BLaER1 treated with 17β-estradiol and CSF1 and Interleukin-3, amounts not matched to agents 10 nM and 100 nM (cell line): ENCODE data around the gene GPC3.

Experiments used
- H3K27ac ChIP-seq, 11 experiments: shearing (Covaris generic); formaldehyde crosslinking; 2 replicates each; pipeline ENCODE4 v1.8.1; 2022
- H3K27me3 ChIP-seq, 11 experiments: shearing (Covaris generic); formaldehyde crosslinking; 2 replicates each; pipeline ENCODE4 v1.8.1; 2022
- H3K36me3 ChIP-seq, 11 experiments: shearing (Covaris generic); formaldehyde crosslinking; 2 replicates each; pipeline ENCODE4 v1.8.1; 2022
- H3K4me1 ChIP-seq, 10 experiments: shearing (Covaris generic); formaldehyde crosslinking; 2 replicates each; pipeline ENCODE4 v1.8.1; 2022
- H3K4me2 ChIP-seq, 11 experiments: shearing (Covaris generic); formaldehyde crosslinking; 2 replicates each; pipeline ENCODE4 v1.8.1; 2022
- H3K4me3 ChIP-seq, 10 experiments: shearing (Covaris generic); formaldehyde crosslinking; 2 replicates each; pipeline ENCODE4 v1.8.1; 2022
- H3K9ac ChIP-seq, 11 experiments: shearing (Covaris generic); formaldehyde crosslinking; 2 replicates each; pipeline ENCODE4 v1.8.1; 2022
- H3K9me3 ChIP-seq, 11 experiments: shearing (Covaris generic); formaldehyde crosslinking; replicated peaks in 1 of 11; 2 replicates each; pipeline ENCODE4 v1.8.1; 2022
- H4K20me1 ChIP-seq, 11 experiments: shearing (Covaris generic); formaldehyde crosslinking; 2 replicates each; pipeline ENCODE4 v1.8.1; 2022
- Cebpa-rat ChIP-seq, 11 experiments: shearing (Covaris generic); IDR thresholded peaks; 2 replicates each; pipeline ENCODE4 v1.8.1; 2022

Gene GPC3

DNA sequence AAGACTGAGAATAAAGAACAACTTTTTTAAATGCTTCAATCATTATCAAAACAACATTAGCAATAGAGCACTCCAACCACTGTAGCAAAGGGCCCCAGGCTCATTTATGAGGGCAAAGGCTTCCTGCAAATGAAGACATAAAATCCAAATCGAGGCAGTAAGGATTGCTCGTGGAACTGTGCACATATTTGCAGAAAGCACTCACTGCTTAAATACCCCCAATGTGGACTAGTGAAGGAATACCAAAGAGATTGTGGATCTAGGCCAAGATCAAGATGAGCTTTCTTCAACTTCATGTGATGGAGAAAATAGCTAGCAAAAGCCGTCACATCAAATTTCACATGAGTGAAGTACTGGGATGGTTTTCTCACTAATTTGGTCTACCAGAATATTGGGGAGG lies 35.2 kb downstream of the GPC3 start:
- Histone ChIP-seq H3K4me1 (no peaks in the 10 kb centered on the region), H4K20me1 (peaks cover 0 to 3% (median 0%) of the 10 kb centered on the region in 11 experiments; a peak in 2 of 22 replicates), H3K27ac (no peak overlapping the region), H3K9ac (no peak overlapping the region), H3K4me2 (no peak overlapping the region), H3K9me3 (peaks cover 4 to 19% (median 11%) of the 10 kb centered on the region in 11 experiments; a peak in 18 of 22 replicates), H3K4me3 (no peak overlapping the region), H3K36me3 (no peaks in the 10 kb centered on the region), H3K27me3 (peaks cover 96 to 100% (median 100%) of the 10 kb centered on the region in 11 experiments)
- no peak for TF ChIP-seq Cebpa-rat (IDR thresholded peaks at IDR 0.05)

DNA sequence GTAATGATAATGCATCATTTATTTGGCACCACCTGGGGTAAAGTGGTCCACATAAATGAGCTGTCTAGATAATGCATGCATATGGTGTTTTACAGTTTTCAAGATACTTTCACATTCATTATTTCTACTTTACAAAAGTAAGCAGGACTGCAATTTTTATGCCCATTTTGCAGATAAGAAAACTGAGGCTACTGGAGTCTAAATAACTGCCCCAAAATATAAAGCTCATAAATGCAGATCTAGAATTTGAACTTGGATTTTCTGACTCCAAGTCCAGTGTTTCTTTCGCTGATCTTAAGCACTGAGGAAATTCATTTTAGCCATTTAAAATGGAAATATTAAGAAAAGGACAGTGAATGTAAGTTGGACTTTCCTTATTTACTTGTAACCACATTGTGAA lies 36.5 kb downstream of the GPC3 start:
- no peak for TF ChIP-seq Cebpa-rat (IDR thresholded peaks at IDR 0.05)
- no peaks in the 10 kb centered on the region for H3K36me3 ChIP-seq
- H3K27me3 ChIP-seq, result peaks cover 97 to 100% (median 100%) of the 10 kb centered on the region in 11 experiments
- H4K20me1 ChIP-seq, result peaks cover 0 to 3% (median 0%) of the 10 kb centered on the region in 11 experiments; a peak in 2 of 22 replicates
- H3K4me1 ChIP-seq, result no peaks in the 10 kb centered on the region
- peaks cover 2 to 6% (median 5%) of the 10 kb centered on the region in 11 experiments; a peak in 16 of 22 replicates for H3K9me3 ChIP-seq
- no peak overlapping the region for H3K4me2 ChIP-seq
- H3K9ac ChIP-seq, result no peak overlapping the region
- H3K27ac ChIP-seq, result no peak overlapping the region
- no peak overlapping the region for H3K4me3 ChIP-seq

DNA sequence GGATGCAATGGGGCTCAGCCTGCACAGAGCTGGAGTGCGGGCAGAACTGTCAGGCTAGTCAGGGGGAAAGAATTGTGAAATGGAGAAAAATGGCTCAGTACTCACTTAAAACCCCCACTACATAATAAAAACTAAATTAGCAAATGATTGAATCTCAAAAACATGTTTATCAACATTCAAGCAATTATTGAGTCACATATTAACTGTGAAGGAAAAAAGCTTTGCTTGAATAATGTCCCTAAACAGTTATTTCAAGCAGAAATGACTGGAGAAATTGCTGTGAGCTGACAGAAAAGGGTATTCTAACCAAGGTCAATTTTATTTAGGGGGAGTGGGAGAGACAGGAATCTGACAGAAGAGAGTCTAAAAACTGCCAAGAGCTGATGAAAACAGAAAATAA lies 37.4 kb downstream of the GPC3 start:
- Histone ChIP-seq H3K9me3 (no peaks in the 10 kb centered on the region), H3K4me2 (no peak overlapping the region), H3K27ac (no peak overlapping the region), H3K4me1 (no peaks in the 10 kb centered on the region), H3K36me3 (no peaks in the 10 kb centered on the region), H3K27me3 (peaks cover 99 to 100% (median 100%) of the 10 kb centered on the region in 11 experiments), H3K4me3 (no peak overlapping the region), H4K20me1 (peaks cover 0 to 3% (median 0%) of the 10 kb centered on the region in 11 experiments; a peak in 3 of 22 replicates), H3K9ac (no peak overlapping the region)
- TF ChIP-seq Cebpa-rat (IDR thresholded peaks at IDR 0.05), result no peak

DNA sequence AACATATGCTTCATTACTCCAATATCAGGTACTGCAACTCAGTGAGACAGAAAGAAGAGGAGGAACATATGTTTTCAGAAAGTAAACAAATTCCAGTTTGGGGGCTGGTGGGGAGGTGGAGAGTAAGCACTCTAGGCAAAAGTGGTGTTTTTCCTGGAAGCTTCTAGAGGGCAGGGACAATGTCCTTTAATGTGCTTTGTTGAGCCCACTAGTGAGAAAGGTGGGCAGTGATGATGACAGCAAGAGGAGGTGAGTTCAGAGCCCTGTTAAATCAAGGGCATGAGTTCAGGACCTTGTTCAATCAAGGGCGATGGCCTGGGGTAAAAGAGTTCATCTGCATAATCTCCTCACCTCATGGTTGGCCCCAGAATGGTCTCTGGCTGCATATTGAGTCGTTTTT lies 38.4 kb downstream of the GPC3 start:
- Histone ChIP-seq H3K9me3 (no peaks in the 10 kb centered on the region), H3K4me3 (no peak overlapping the region), H3K36me3 (no peaks in the 10 kb centered on the region), H3K27ac (no peak overlapping the region), H3K9ac (no peak overlapping the region), H3K4me1 (no peaks in the 10 kb centered on the region), H3K4me2 (no peak overlapping the region), H4K20me1 (peaks cover 0 to 3% (median 0%) of the 10 kb centered on the region in 11 experiments; a peak in 3 of 22 replicates), H3K27me3 (peaks cover 97 to 100% (median 98%) of the 10 kb centered on the region in 11 experiments)
- TF ChIP-seq Cebpa-rat (IDR thresholded peaks at IDR 0.05), result no peak

DNA sequence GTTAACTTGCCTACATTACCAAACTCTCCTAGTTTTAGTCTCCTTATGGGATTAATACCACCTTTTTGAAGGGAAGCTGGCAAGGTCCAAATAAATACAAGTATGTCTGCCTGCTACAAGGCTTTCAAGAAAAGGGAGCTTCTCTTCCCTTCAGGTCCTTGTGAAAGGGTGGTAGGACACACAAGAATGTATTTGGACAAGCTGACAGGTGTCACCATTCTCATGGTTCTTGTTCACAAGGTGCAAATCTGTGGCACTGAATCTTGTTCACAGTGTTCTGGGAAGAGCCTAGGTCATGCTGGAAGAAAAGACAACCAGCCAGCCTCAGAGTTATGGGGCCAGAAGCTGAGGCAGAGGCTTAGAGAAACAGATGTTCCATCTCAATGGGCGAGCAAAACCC lies 41.9 kb downstream of the GPC3 start:
- H3K27ac ChIP-seq, result no peak overlapping the region
- no peaks in the 10 kb centered on the region for H3K9me3 ChIP-seq
- no peak for TF ChIP-seq Cebpa-rat (IDR thresholded peaks at IDR 0.05)
- no peak overlapping the region for H3K9ac ChIP-seq
- no peak overlapping the region for H3K4me2 ChIP-seq
- no peak overlapping the region for H3K4me3 ChIP-seq
- H3K27me3 ChIP-seq, result peaks cover 96 to 100% (median 98%) of the 10 kb centered on the region in 11 experiments
- H3K36me3 ChIP-seq, result no peaks in the 10 kb centered on the region
- H3K4me1 ChIP-seq, result no peaks in the 10 kb centered on the region
- H4K20me1 ChIP-seq, result peaks cover 0 to 3% (median 0%) of the 10 kb centered on the region in 11 experiments; a peak in 4 of 22 replicates

GRCh38 chrX:133939655-133940302 lies 45.6 kb downstream of the GPC3 start:
- peaks cover 94 to 100% (median 98%) of the 10 kb centered on the region in 11 experiments for H3K27me3 ChIP-seq
- H3K4me1 ChIP-seq, result no peaks in the 10 kb centered on the region
- no peak overlapping the region for H3K9ac ChIP-seq
- no peak overlapping the region for H3K4me2 ChIP-seq
- no peak overlapping the region for H3K27ac ChIP-seq
- no peaks in the 10 kb centered on the region for H3K9me3 ChIP-seq
- H3K4me3 ChIP-seq, result no peak overlapping the region
- no peaks in the 10 kb centered on the region for H3K36me3 ChIP-seq
- H4K20me1 ChIP-seq, result no peaks in the 10 kb centered on the region; a peak in 3 of 22 replicates
- TF ChIP-seq Cebpa-rat (IDR thresholded peaks at IDR 0.05), result no peak

DNA sequence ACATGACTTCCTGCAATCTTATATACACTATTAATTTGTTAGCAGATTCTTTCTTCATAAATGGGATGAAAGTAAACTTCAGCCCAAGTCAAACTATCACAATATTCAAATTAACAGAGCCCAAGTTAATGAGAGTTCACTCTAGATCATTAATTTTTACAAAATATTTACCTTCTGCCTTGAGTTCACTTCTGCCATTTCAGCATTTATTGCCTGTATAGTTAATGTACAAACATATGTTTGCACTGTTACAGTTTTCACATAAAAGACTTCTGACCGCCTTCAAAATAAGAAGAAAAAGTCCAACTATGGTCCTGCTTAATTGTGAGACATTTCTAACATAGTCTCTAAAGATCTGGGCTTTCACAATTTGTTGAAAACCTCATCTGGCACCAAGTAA lies 46.9 kb downstream of the GPC3 start:
- Histone ChIP-seq H3K27me3 (peaks cover 90 to 100% (median 98%) of the 10 kb centered on the region in 11 experiments), H3K9ac (no peak overlapping the region), H3K4me1 (no peaks in the 10 kb centered on the region), H3K4me3 (no peak overlapping the region), H3K4me2 (no peak overlapping the region), H4K20me1 (no peaks in the 10 kb centered on the region; a peak in 4 of 22 replicates), H3K9me3 (no peaks in the 10 kb centered on the region), H3K36me3 (no peaks in the 10 kb centered on the region), H3K27ac (no peak overlapping the region)
- no peak for TF ChIP-seq Cebpa-rat (IDR thresholded peaks at IDR 0.05)

- no peak for TF ChIP-seq Cebpa-rat (IDR thresholded peaks at IDR 0.05)
- H3K4me3 ChIP-seq, result no peak overlapping the region
Measured at GRCh38 chrX:133937022-133937421, 48.4 kb downstream of the GPC3 start.

GRCh38 chrX:133935076-133935475 lies 50.3 kb downstream of the GPC3 start:
- Histone ChIP-seq H4K20me1 (no peaks in the 10 kb centered on the region; a peak in 2 of 22 replicates), H3K4me2 (no peak overlapping the region), H3K9me3 (no peaks in the 10 kb centered on the region), H3K27ac (no peak overlapping the region), H3K4me1 (no peaks in the 10 kb centered on the region), H3K9ac (no peak overlapping the region), H3K27me3 (peaks cover 92 to 100% (median 100%) of the 10 kb centered on the region in 11 experiments), H3K4me3 (no peak overlapping the region), H3K36me3 (no peaks in the 10 kb centered on the region)
- TF ChIP-seq Cebpa-rat (IDR thresholded peaks at IDR 0.05), result no peak

More at GRCh38 chrX:133937022-133937421, 48.4 kb downstream of the GPC3 start:
- Histone ChIP-seq H3K4me1 (no peaks in the 10 kb centered on the region), H3K4me2 (no peak overlapping the region), H3K27me3 (peaks cover 92 to 100% (median 100%) of the 10 kb centered on the region in 11 experiments), H4K20me1 (no peaks in the 10 kb centered on the region; a peak in 4 of 22 replicates), H3K27ac (no peak overlapping the region), H3K36me3 (no peaks in the 10 kb centered on the region), H3K9me3 (no peaks in the 10 kb centered on the region), H3K9ac (no peak overlapping the region)

GRCh38 chrX:133933316-133933715 lies 52.1 kb downstream of the GPC3 start:
- TF ChIP-seq Cebpa-rat (IDR thresholded peaks at IDR 0.05), result no peak

More at GRCh38 chrX:133933316-133933715, 52.1 kb downstream of the GPC3 start:
- no peak overlapping the region for H3K27ac ChIP-seq
- peaks cover 92 to 100% (median 100%) of the 10 kb centered on the region in 11 experiments for H3K27me3 ChIP-seq
- no peaks in the 10 kb centered on the region for H3K36me3 ChIP-seq
- no peak overlapping the region for H3K4me2 ChIP-seq
- no peaks in the 10 kb centered on the region; a peak in 1 of 22 replicates for H4K20me1 ChIP-seq
- H3K4me3 ChIP-seq, result no peak overlapping the region
- H3K9me3 ChIP-seq, result peaks cover 0 to 7% (median 0%) of the 10 kb centered on the region in 11 experiments; a peak in 3 of 22 replicates
- no peak overlapping the region for H3K9ac ChIP-seq
- H3K4me1 ChIP-seq, result no peaks in the 10 kb centered on the region
